Panc1 (cell line): ENCODE data around the gene NOXO1. TPM values are rescaled to one million over a fixed set of nuclear protein-coding genes. Genes with fewer than 3 reads are reported as not detected.
A peak's percentile ranks its signal among the peaks of the same experiment; 100 is the strongest.

Experiments used
- ATAC-seq: fragments of 200-7000 bp; cut with Tn5 transposase; 2 replicates; pipeline ENCODE4 v1.9.1; 2020; ENCODE audit warnings: mild to moderate bottlenecking, moderate library complexity
- BruUV-seq: library from RNA; stranded (reverse); fragments of 400-500 nt; replicated peaks from 2 replicates; lab custom pipeline; 2021; lab: Mats Ljungman, UMichigan
- CTCF ChIA-PET: fragments of 300-600 bp; sonication (Branson Sonifier 250); formaldehyde crosslinking; loops from one replicate; lab custom pipeline; 2022; ENCODE audit warnings: antibody characterized with exemption; lab: Charles Lee
- POLR2A ChIA-PET: fragments of 300-600 bp; sonication (Branson Sonifier 250); formaldehyde crosslinking; loops from one replicate; lab custom pipeline; 2022; ENCODE audit warnings: antibody characterized with exemption; lab: Charles Lee
- DNase-seq: peaks from one replicate; pipeline ENCODE4 v3.0.0-alpha.2; 2010; ENCODE audit warnings: low read depth, low spot score
- H3K27ac ChIP-seq: 2 replicates; pipeline ENCODE4 v1.5.1; 2011; ENCODE audit warnings: mild to moderate bottlenecking, low read length, inconsistent platforms
- H3K27me3 ChIP-seq: fragments of 200-500 bp; sonication (Bioruptor generic); 2 replicates; pipeline ENCODE4 v1.6.0; 2014; ENCODE audit warnings: low read length, inconsistent platforms; ENCODE audit not compliant: control insufficient read depth, insufficient read depth
- H3K36me3 ChIP-seq: fragments of 200-500 bp; sonication (Bioruptor generic); 2 replicates; pipeline ENCODE4 v1.5.1; 2014; ENCODE audit warnings: inconsistent platforms, mild to moderate bottlenecking, low read length, moderate library complexity; ENCODE audit not compliant: control insufficient read depth, insufficient read depth
- H3K4me1 ChIP-seq: 2 replicates; pipeline ENCODE4 v1.5.1; 2011; ENCODE audit warnings: inconsistent platforms, mild to moderate bottlenecking, low read length, moderate library complexity; ENCODE audit not compliant: control insufficient read depth, insufficient read depth
- H3K4me3 ChIP-seq, 2 experiments: 2 replicates each; pipeline ENCODE4 v1.5.1; 2011 to 2012; ENCODE audit warnings: low read depth in 2 of 2, low read length in 2 of 2, mild to moderate bottlenecking in 2 of 2, inconsistent platforms in 1 of 2, moderate library complexity in 1 of 2
- H3K9me3 ChIP-seq: fragments of 200-500 bp; sonication (Bioruptor generic); 2 replicates; pipeline ENCODE4 v1.5.1; 2014; ENCODE audit warnings: low read depth, mild to moderate bottlenecking, inconsistent platforms, low read length, moderate library complexity; ENCODE audit not compliant: control insufficient read depth, insufficient read depth
- POLR2AphosphoS5 ChIP-seq: IDR thresholded peaks from 2 replicates; pipeline ENCODE4 v1.6.1; 2012; ENCODE audit warnings: mild to moderate bottlenecking, low read depth, low read length, moderate library complexity
- SIN3A ChIP-seq: IDR thresholded peaks from 2 replicates; pipeline ENCODE4 v1.6.1; 2012; ENCODE audit warnings: low read depth, mild to moderate bottlenecking, low read length, moderate library complexity, borderline replicate concordance; ENCODE audit not compliant: insufficient read depth
- TCF7L2 ChIP-seq: IDR thresholded peaks from 2 replicates; pipeline ENCODE4 v1.6.1; 2011; ENCODE audit warnings: mild to moderate bottlenecking, low read depth, low read length, inconsistent platforms
- in situ Hi-C: cut with HindIII; loops from 2 replicates; pipeline ENCODE4 v1.10.0; 2016; ENCODE audit warnings: low sequenced_read_pairs, low pct_unique_long_range_greater_than_20kb
- intact Hi-C: fragments of 100-400 bp; cut with micrococcal nuclease; formaldehyde crosslinking; loops from one replicate; pipeline ENCODE4 v1.10.0; 2022; ENCODE audit not compliant: unreplicated experiment
- total RNA-seq: library from RNA; stranded (reverse); gene quantifications from one replicate; pipeline ENCODE4 v1.2.1, GENCODE V29; 2021; ENCODE audit not compliant: unreplicated experiment
- TF ChIP-seq, protein P1 (sequence below): fragments of 450-650 bp; IDR thresholded peaks from 2 replicates; pipeline ENCODE4 v1.5.1; 2017; ENCODE audit warnings: mild to moderate bottlenecking
- TF ChIP-seq, protein P2 (sequence below), 2 experiments: IDR thresholded peaks; 2 replicates each; pipeline ENCODE4 v1.6.1; 2011 to 2012; ENCODE audit warnings: low read depth in 2 of 2, control low read depth in 1 of 2, low read length in 1 of 2, mild to moderate bottlenecking in 1 of 2, moderate library complexity in 1 of 2; ENCODE audit not compliant: insufficient read depth in 1 of 2

The NOXO1 gene
- total RNA-seq, 1 experiment from 2014 or later, result 4.0 TPM

DNA sequence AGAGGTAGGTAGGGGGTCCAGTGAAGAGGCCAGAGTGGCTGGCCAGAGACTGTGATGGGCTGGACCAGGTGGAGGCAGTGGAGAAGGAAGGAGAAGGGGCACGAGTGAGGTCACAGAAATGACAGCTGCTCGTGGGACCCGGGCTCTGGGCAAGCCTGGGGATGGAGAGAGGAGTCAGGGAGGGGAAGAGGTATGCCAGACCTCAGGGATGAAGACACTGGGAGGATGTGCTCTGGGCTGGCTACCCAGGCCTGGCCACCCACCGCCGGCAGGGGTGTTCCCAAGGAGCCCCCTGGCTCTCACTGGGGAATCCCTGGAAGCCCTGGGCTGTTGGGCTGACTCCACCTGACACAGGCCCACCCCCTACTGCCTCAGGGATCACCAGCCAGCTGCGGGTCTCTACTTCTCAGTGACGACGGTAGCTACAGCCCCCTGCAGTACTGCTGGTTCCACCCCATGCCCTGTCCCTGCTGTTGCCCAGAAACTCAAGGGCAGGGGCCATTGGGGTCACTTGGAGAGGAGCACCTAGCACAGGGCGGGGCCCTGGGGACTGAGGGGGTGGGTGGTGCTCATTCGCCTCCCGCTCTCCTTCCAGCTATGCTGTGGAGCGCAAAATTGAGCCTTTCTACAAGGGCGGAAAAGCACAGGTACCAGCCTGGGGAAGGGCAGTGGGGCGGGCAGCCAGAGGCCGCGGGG is 7.7 kb downstream of the NOXO1 start:
- no peak for ATAC-seq
- DNase-seq, result no peak
- ChIA-PET POLR2A (no interaction called here), CTCF (no interaction called here)
- H3K27ac ChIP-seq, result no peak overlapping the region
- intact Hi-C loops, result no loop called here
- no peaks in the 10 kb centered on the region; the same call in 1 of the 2 replicates for H3K36me3 ChIP-seq
- H3K4me3 ChIP-seq, result peak overlapping the region in 1 of 2 experiments; percentile 14; a peak in 1 of 4 replicates
- TF ChIP-seq POLR2AphosphoS5, result no peak
- no peak for TF ChIP-seq SIN3A
- TF ChIP-seq, protein P1, sequence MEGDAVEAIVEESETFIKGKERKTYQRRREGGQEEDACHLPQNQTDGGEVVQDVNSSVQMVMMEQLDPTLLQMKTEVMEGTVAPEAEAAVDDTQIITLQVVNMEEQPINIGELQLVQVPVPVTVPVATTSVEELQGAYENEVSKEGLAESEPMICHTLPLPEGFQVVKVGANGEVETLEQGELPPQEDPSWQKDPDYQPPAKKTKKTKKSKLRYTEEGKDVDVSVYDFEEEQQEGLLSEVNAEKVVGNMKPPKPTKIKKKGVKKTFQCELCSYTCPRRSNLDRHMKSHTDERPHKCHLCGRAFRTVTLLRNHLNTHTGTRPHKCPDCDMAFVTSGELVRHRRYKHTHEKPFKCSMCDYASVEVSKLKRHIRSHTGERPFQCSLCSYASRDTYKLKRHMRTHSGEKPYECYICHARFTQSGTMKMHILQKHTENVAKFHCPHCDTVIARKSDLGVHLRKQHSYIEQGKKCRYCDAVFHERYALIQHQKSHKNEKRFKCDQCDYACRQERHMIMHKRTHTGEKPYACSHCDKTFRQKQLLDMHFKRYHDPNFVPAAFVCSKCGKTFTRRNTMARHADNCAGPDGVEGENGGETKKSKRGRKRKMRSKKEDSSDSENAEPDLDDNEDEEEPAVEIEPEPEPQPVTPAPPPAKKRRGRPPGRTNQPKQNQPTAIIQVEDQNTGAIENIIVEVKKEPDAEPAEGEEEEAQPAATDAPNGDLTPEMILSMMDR, result no peak
- TF ChIP-seq TCF7L2, result no peak
- TF ChIP-seq, protein P2, sequence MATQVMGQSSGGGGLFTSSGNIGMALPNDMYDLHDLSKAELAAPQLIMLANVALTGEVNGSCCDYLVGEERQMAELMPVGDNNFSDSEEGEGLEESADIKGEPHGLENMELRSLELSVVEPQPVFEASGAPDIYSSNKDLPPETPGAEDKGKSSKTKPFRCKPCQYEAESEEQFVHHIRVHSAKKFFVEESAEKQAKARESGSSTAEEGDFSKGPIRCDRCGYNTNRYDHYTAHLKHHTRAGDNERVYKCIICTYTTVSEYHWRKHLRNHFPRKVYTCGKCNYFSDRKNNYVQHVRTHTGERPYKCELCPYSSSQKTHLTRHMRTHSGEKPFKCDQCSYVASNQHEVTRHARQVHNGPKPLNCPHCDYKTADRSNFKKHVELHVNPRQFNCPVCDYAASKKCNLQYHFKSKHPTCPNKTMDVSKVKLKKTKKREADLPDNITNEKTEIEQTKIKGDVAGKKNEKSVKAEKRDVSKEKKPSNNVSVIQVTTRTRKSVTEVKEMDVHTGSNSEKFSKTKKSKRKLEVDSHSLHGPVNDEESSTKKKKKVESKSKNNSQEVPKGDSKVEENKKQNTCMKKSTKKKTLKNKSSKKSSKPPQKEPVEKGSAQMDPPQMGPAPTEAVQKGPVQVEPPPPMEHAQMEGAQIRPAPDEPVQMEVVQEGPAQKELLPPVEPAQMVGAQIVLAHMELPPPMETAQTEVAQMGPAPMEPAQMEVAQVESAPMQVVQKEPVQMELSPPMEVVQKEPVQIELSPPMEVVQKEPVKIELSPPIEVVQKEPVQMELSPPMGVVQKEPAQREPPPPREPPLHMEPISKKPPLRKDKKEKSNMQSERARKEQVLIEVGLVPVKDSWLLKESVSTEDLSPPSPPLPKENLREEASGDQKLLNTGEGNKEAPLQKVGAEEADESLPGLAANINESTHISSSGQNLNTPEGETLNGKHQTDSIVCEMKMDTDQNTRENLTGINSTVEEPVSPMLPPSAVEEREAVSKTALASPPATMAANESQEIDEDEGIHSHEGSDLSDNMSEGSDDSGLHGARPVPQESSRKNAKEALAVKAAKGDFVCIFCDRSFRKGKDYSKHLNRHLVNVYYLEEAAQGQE (IDR thresholded peaks at IDR 0.05; ENCODE audit: insufficient read depth in 1 of 2, low read depth in 2 of 2, low read length in 1 of 2), result no peak
- BruUV-seq, result no TSS peak
- H3K27me3 ChIP-seq, result no peaks in the 10 kb centered on the region
- 0 out of 2 replicates have a peak, but pooled peaks cover 4% of the 10 kb centered on the region for H3K4me1 ChIP-seq
- in situ Hi-C loops, result no loop called here
- no peaks in the 10 kb centered on the region for H3K9me3 ChIP-seq

DNA sequence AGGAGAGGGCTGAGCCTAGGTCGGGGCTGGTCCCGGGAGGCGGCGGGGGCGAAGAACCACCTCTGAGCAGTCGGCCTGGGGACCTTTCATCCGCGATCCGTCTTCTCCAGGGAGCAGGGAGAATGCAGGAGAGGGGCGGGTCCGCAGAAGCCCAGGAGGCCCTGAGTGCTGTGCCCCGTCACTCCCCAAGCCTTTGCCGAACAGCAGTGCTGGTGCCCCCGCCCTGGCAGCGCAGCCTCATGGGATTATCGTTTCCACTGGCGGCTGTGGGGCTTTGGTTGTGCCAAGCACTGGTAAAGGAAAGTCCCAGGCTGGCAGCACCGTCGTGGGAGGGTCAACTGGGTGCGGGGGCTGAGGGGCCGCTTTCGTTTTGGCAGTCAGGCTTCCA is 8.8 kb downstream of the NOXO1 start:
- peak overlapping the region; percentile 87 for H3K27ac ChIP-seq
- H3K4me1 ChIP-seq, result 0 out of 2 replicates have a peak, but pooled peaks cover 4% of the 10 kb centered on the region
- peak; percentile 56 for ATAC-seq
- H3K9me3 ChIP-seq, result no peaks in the 10 kb centered on the region
- H3K27me3 ChIP-seq, result no peaks in the 10 kb centered on the region
- H3K4me3 ChIP-seq, result peak overlapping the region; percentile 90 to 96
- DNase-seq, result no peak
- ChIA-PET POLR2A (no interaction called here), CTCF (no interaction called here)
- TF ChIP-seq, protein P2 (IDR thresholded peaks at IDR 0.05; ENCODE audit: insufficient read depth in 1 of 2, low read depth in 2 of 2, low read length in 1 of 2), result no peak
- TF ChIP-seq, protein P1, result no peak
- TF ChIP-seq TCF7L2 (no peak), POLR2AphosphoS5 (no peak), SIN3A (no peak)
- TSS peak; percentile 61 for BruUV-seq
- intact Hi-C loops (no loop called here), in situ Hi-C loops (no loop called here)
- no peaks in the 10 kb centered on the region; the same call in 1 of the 2 replicates for H3K36me3 ChIP-seq
